HG03432 (cell line): Measurements from ENCODE around the gene IMPDH2.
A peak's percentile ranks its signal among the peaks of the same experiment; 100 is the strongest.
"Not testable (repeated sequence)": the region's sequence is repeated elsewhere in the genome, so short reads cannot be mapped to it uniquely, and the experiment has no call there.

ENCODE experiments used
- ATAC-seq: cut with Tn5 transposase; IDR thresholded peaks from one replicate; pipeline ENCODE4 v1.9.1; 2021; ENCODE audit warnings: mild to moderate bottlenecking, moderate library complexity; ENCODE audit not compliant: unreplicated experiment

The IMPDH2 gene

DNA sequence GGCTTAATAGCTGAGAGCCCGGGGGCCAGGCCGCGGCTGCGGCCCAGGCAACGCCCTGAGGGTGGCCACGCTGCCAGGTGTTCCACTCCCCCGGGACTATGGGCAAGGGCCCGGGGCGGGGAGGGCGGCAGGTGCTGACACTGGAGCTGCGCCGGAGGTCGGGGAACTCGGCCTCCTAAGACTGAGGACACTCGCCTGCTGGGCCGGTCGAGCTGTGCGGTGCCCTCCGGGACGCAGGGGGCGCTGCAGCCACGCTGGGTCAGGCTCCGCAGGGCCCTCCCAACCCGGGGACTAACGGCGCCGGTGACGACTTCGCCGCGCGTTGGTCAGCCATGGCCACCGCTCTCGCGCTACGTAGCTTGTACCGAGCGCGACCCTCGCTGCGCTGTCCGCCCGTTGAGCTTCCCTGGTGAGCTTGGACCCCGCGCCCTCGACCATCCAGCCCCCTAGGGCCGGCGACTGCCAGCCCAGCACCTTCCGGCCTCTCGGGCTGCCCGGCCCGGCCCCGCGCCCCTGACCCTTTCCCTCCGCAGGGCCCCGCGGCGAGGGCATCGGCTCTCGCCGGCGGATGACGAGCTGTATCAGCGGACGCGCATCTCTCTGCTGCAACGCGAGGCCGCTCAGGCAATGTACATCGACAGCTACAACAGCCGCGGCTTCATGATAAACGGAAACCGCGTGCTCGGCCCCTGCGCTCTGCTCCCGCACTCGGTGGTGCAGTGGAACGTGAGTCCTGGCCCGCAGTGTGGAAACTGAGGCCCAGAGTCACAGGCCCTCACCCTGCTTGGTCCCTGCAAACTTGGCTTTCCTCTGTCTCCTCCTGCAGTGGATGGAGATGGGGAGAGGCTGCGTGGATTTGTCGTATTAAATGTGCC lies 7.1 kb downstream of the IMPDH2 start, which contains the start of gene NDUFAF3:
TSS of gene NDUFAF3 (plus strand) at position 309 of the 875 bp plus-strand sequence. CDS start at position 333, 24 bp downstream.
- ATAC-seq: peak; percentile 62

DNA sequence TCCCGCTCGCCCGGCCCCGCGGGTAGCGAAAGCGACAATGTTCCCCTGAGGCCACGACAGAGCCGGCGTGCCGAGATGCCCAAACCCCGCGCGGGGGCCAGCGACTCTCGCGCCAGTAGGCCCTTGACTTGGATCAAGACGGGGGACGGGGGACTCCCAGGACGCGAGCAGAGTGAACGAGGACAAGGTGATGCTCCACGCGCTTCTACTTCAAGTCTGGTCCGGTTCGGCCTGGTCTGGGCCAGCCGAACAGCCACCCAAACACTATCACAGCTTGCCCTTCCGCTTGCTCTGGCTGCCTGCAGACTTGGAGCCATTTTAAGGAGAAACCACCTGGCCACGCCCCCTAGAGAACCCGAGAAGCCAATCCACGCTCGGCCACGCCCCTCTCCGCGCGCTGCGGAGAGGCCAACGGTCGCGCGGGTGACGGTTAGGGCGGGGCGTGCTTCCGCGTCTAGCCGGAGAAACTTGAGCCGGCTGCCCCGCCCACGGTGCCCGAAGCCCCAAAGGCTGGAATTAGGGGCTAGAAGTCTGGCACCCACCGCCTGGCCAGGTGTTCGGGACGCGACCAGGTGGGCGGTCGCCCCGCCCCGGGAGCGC lies 7.9 kb downstream of the IMPDH2 start:
- peak; percentile 53 for ATAC-seq

DNA sequence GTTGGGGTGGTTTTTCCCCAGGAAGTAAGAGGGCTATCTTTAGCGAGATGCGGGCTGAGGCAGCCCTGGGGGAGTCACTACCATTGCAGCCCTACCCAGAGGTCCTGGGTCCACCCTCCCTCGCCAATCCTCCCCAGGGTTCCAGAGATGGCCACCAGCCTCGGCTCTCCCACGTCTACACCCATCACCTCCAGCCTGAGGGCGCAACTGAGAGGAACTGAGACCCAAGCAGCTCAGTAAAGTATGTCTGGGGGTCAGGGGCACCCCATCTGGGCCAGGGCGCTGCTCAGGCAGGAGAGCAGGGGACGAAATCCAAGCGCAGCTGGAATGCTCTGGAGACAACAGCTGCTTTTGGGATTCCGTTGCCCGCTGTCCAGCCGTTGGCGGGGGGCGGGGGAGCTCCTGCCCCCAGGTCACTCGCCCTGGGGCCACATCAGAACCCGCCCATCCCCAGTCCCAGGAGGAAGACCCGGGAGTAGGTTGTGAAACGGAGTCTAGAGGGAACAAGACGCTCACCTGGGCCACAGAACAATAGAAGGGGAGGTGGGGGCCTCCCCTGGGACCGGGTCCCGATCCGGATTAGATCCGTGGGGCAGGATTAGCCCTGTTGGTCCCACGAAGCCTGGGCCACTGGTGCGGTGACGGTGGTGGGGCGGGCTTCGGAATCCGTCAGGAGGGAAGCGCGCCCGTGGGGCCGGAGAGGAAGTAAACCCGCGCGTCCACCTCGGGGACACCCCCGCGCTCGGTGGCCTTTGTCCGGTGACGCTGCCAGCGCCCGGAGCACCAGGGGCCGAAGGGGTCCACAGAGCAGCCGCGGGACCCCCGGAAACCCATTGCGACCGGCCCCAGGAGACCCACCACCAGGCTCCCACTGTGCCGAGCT lies 8.6 kb downstream of the IMPDH2 start:
- peak; percentile 1 for ATAC-seq

DNA sequence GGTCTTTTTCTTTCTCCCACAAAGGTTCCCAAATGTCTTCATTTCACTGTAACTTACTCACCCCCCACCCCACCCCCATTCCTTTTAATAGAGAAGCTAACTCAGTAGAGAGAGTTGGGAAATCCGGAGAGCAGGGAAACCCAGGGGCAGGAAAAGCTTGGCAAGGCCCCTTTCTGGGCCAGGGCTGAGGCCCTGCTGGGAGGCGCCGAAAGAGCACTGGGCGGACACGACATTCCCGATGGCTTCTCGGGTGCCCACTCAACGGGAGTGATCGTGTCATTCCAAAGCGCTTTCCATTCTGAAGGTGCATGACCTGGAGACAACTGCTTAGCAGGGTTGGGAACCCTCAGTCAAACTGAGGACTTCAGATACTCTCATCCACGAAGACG lies 9.3 kb downstream of the IMPDH2 start:
- no peak for ATAC-seq

DNA sequence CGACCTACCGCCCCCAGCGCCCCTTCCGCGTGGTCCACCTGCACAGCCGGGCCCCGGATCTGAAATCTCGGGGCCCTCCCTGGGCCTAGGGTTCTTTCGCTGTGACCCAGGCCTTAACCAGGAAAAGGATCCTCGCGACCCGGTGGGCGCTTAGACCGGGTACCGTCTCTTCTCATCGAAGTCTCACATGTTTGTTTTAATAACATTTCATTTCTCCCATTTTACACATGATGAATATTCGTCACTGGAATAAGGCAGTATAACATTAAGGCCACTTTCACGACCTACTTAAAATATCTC lies 10.5 kb downstream of the IMPDH2 start:
- no peak for ATAC-seq

DNA sequence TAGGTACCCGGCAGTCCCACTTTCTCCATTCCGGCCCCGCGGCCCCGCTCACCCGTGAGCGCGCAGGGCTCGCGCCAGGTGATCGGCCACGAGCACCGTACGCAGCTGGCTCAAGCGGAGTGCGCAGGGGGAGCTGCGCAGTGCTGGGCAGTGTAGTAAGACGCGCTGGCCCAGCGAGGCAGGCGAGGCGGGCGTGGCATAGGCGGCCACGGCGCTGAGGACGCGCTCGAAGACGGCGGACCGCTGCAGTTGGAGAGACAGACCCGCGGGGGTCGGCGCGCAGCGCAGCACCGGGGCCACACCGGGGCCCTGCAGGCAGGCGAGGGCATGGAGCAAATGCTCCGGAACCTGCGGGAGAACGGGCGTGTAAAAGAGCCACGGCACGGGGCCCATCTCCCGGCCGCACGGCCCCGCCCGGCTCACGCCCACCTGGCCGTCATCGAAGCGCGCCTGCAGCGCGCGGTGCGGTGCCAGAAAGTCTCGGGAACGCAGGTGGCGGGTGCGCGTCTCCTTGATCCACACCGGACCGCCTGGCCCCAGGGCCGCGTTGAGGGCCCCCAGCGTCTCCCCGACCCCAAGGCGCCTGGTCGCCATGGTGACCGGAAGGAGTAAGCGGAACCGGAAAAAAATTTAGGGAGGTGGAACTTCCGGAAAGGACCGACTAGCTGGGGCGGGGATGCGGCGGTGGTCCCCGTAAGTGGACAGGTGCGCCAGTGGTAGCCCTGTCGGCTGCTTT lies 11.1 kb downstream of the IMPDH2 start, which contains the start of gene DALRD3:
TSS of gene DALRD3 (minus strand) at position 610 of the 736 bp plus-strand sequence. CDS start at position 594, 16 bp downstream.
- no peak for ATAC-seq

DNA sequence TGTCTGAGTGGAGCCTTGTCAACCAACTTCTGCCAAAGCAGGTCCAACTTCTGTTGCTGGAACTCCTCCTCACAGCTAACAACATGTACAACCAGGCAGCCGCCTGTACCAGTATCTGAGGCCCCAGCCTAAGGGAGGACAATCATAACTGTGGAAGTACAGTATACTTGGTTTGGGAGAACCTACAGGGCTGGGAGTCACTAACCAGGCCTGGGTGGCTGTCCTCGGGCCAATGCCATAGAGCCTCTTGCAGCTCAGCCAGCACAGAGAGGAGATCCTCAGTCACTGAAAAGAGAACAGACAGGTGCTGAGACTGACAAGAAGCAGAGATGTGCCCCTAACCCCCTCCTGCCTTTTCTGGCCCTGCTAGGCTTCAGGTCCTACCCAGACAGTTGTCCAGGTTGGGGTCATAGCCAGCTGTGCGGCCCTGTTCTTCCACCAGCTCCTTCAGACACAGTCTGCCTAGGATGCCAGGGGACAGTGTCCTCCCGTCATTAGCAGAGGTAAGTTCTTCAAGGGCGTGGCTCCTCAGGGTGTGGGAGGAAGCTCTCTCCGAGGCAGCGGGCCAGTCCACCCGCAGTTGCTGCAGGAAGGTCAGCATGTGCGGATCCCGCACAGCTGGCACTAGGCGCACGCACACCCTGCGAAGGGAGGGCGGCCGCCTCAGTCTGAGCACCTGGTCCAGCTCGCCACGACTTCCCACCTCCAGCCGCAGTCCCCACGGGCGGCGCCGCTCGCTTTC lies 11.8 kb downstream of the IMPDH2 start:
- ATAC-seq: no peak

DNA sequence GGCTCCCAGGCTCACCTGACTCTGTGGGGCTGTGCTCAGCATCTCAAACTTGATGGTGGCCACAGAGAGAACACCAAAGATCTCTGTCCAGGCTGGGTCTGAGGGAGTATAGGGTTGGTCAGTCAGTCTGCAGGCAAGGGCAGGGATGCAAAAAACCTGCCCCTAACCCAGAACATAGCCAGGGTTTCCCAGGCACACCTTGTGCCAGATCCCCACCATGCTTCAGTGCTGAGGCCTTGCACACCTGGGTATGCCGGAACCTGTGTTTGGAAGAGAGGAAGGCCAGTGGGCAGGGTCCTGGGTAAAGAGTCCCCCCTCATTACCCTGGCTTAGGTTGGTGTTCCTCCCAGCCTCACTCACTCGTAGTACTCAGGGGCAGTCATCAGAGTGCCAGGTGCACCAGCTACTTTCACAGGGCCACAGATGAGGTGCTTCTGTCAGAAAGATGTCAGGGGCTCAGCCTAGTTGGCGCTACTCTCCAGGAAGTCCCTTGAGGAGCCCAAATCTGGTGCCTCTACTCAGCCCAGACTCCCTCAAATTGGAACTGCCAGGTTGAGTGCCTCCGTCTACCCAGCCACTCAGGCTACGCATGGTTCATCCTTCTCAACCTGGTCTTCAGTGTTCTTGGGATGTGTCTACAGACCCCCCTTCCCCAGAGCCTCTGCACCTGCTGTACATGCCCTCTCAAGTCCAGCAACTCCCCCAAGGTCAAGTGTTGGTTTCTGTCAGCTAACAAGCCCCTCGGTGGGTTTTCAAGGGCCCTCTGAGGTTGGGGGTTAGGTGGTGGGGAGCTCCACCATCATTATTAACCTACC lies 12.6 kb downstream of the IMPDH2 start:
- no peak for ATAC-seq

DNA sequence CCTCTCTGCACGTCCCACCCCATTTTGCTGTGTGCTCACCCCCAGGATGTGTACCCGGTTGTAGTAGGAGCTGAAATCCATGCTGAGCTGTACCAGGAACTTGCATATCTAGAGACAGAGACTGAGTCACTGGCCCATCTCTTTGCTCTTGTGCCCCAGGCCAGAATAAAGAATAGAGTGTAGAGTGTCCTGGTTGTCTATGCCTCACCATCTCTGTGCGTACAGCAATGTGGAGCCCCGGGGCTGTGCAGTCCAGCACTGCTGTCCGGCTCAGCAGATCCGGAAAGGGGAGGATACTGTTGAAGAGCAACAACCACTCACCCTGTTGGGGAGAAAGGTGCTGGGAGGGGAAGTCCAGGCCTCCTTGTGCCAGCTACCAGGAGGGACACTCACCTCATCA lies 13.4 kb downstream of the IMPDH2 start:
- ATAC-seq: no peak

DNA sequence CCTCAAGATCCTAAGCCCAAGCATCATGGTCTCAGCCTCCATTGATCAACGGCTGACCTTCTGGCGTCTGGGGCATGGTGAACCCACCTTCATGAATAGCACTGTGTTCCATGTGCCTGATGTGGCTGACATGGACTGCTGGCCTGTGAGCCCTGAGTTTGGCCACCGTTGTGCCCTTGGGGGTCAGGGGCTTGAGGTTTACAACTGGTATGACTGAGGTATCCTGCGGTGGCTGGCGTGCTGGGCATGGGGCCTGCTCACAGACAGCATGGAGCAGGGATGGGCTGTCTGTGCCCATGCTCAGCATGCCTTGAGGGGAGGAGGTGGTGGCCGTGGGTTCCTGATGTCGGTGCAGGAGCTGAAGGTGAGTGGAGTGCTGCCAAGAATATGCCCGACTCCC lies 14.1 kb downstream of the IMPDH2 start:
- ATAC-seq: no peak

DNA sequence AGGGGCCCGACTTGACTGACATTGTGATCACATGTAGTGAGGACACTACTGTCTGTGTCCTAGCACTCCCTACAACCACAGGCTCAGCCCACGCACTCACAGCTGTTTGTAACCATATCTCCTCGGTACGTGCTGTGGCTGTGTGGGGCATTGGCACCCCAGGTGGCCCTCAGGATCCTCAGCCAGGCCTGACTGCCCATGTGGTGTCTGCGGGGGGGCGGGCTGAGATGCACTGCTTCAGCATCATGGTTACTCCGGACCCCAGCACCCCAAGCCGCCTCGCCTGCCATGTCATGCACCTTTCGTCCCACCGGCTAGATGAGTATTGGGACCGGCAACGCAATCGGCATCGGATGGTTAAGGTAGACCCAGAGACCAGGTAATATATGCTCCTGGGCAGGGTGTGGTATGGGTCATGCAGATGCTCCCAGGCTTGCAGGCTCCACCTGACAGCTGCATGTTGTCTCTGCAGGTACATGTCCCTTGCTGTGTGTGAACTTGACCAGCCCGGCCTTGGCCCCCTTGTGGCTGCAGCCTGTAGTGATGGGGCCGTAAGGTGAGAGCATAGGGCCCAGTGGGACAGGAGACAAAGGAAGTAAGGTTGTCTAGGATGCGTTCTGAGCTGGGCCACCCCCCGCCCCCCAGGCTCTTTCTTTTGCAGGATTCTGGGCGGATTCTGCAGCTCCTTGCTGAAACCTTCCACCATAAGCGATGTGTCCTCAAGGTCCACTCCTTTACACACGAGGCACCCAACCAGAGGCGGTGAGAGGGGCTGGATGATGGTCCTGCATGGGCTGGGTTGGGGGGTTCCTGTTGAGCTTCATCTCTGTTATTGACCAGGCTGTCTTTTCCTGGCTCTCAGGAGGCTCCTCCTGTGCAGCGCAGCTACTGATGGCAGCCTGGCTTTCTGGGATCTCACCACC lies 15.2 kb downstream of the IMPDH2 start:
- ATAC-seq: no peak

DNA sequence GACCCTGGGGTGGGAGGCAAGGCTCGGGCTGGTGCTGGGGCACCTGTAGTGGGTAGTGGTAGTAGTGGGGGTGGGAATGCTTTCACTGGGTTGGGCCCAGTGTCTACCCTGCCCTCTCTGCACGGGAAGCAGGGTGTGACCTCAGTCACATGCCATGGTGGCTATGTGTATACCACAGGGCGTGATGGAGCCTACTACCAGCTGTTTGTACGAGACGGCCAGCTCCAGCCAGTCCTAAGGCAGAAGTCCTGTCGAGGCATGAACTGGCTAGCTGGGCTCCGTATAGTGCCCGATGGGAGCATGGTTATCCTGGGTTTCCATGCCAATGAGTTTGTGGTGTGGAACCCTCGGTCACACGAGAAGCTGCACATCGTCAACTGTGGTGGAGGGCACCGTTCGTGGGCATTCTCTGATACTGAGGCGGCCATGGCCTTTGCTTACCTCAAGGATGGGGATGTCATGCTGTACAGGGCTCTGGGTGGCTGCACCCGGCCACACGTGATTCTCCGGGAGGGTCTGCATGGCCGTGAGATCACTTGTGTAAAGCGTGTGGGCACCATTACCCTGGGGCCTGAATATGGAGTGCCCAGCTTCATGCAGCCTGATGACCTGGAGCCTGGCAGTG lies 16.0 kb downstream of the IMPDH2 start:
- ATAC-seq: no peak

DNA sequence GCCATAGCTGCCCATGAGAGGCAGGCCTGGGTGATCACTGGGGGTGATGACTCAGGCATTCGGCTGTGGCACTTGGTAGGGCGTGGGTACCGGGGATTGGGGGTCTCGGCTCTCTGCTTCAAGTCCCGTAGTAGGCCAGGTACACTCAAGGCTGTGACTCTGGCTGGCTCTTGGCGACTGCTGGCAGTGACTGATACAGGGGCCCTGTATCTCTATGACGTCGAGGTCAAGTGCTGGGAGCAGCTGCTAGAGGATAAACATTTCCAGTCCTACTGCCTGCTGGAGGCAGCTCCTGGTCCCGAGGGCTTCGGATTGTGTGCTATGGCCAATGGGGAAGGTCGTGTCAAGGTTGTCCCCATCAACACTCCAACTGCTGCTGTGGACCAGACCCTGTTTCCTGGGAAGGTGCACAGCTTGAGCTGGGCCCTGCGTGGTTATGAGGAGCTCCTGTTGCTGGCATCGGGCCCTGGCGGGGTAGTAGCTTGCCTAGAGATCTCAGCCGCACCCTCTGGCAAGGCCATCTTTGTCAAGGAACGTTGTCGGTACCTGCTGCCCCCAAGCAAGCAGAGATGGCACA lies 16.7 kb downstream of the IMPDH2 start:
- ATAC-seq: no peak

DNA sequence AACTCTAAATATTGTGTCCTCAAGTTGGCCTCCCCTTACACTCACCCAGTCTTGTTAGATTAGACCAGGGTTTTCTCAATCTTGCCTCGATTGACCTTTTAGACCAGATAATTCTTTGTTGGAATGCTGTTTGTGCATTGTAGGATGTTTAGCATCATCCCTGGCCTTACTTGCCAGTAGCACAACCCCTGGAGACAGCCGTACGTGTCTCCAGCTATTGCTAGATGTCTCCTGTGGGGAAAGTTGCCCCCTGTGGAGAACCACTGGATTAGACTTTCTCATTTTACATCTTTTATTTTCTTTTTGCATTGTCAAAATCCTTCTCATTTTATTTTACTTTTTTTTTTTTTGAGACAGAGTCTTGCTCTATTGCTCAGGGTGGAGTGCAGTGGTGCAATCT lies 19.8 kb downstream of the IMPDH2 start:
- no peak for ATAC-seq

DNA sequence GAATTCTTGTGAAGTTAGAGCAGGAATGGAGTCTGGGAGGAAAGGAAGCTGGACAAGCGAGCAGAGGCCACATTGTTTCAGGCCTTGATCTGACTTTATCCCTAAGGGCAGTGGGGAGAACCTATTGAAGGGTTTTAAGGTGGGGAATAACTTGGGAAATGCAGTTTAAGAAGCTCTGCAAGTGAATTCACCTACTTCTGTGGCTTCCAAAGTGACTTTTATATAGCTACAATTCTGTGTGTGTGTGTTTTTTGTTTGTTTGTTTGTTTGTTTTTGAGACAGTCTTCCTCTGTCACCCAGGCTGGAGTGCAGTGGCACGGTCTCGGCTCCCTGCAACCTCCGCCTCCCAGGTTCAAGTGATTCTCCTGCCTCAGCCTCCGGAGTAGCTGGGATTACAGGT lies 20.6 kb downstream of the IMPDH2 start:
- not testable (repeated sequence) for ATAC-seq

DNA sequence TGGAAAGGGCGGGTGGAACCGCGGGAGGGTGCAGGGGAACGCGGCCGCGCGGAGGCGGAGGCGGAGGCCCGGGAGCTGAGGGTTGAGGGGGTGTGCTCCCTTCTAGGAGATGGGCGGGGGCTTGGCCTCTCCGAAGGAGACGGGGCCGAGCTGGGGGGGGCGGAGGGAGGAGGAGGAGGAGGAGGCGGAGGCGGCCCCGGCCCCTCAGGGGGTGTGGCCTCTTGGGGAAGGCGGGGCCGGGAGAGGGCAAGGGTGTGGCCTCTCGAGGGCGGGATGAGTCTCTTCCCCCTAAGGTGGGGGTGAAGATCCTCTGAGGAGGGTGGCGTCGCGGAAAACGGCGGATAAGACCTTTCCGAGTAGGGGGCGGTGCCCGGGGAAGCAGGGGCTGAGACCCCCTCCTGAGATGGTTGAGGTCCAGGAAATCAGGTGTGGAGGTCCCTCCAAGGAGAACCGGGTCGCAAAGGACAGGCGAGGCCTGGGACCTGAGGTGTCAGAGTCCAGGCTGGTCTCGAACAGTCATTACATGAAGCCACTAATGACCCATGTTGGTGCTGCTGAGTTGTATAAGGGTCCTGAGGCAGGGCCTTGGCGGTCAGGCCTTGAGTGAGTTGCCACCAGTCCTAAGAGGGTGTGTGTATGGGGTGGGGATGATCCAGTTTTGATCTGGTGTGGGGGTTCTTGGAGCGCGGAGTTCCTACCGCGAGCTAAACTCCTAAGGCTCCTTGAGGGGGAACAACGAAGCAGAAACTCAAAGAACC lies 21.2 kb downstream of the IMPDH2 start:
- peak; percentile 40 for ATAC-seq
